Gastroesophageal sphincter (tissue), 3 donors: ENCODE measurements around the gene CPED1.

Experiments used
- CTCF ChIP-seq, 4 experiments: fragments of 200-600 bp in 2 of 4; fragments of 450-650 bp in 2 of 4; sonication (generic) in 1 of 4; IDR thresholded peaks; one replicate each; pipeline ENCODE4 v1.5.1; 2017 to 2019; ENCODE audit warnings: antibody characterized with exemption in 4 of 4, mild to moderate bottlenecking in 2 of 4, moderate library complexity in 2 of 4
- POLR2A ChIP-seq, 2 donors: fragments of 450-650 bp; IDR thresholded peaks; one replicate each; pipeline ENCODE4 v1.6.1; 2017; ENCODE audit warnings: antibody characterized with exemption in 2 of 2, mild to moderate bottlenecking in 2 of 2, moderate library complexity in 1 of 2

GRCh38 chr7:121084256-121084655, 95.7 kb downstream of the CPED1 start:
- no peak for TF ChIP-seq POLR2A (IDR thresholded peaks at IDR 0.05)
- TF ChIP-seq CTCF (IDR thresholded peaks at IDR 0.05) = no peak
